Natural killer cell (primary cell): ENCODE measurements around the gene PSMD13. TPM values are rescaled to one million over a fixed set of nuclear protein-coding genes. Genes with fewer than 3 reads are reported as not detected.

Source experiments
- ATAC-seq, 3 donors: fragments of 150-1000 bp in 2 of 3; fragments of 200-7000 bp in 1 of 3; cut with Tn5 transposase; 1 replicate in 1 of 3; 2 replicates in 2 of 3; pipeline ENCODE4 v1.10.0; 2021; ENCODE audit warnings: mild to moderate bottlenecking in 2 of 3, moderate library complexity in 2 of 3
- DNase-seq, 2 donors: peaks; one replicate each; pipeline versions ENCODE4 v3.0.0 to v3.0.0-alpha.2; 2013 to 2021; ENCODE audit warnings: mixed read lengths in 1 of 2
- H3K27ac ChIP-seq: one replicate; pipeline ENCODE4 v1.5.1; 2013; ENCODE audit warnings: mild to moderate bottlenecking, low read length
- H3K27me3 ChIP-seq: one replicate; pipeline ENCODE4 v1.6.1; 2013; ENCODE audit warnings: low read length; ENCODE audit not compliant: control insufficient read depth, insufficient read depth
- H3K36me3 ChIP-seq: one replicate; pipeline ENCODE4 v1.6.1; 2013; ENCODE audit warnings: low read length; ENCODE audit not compliant: control insufficient read depth, insufficient read depth
- H3K4me1 ChIP-seq: one replicate; pipeline ENCODE4 v1.6.1; 2013; ENCODE audit warnings: low read length; ENCODE audit not compliant: control insufficient read depth, insufficient read depth
- H3K4me3 ChIP-seq: one replicate; pipeline ENCODE4 v1.5.1; 2013; ENCODE audit warnings: low read length
- H3K9me3 ChIP-seq: one replicate; pipeline ENCODE4 v1.6.1; 2013; ENCODE audit warnings: low read length; ENCODE audit not compliant: control insufficient read depth, insufficient read depth
- H3K27ac Mint-ChIP-seq, 2 donors: one replicate each; pipeline ENCODE4 v1.8.0; 2022; ENCODE audit warnings: mild to moderate bottlenecking in 2 of 2, mixed read lengths in 2 of 2, moderate library complexity in 1 of 2
- H3K27me3 Mint-ChIP-seq, 2 donors: one replicate each; pipeline ENCODE4 v1.8.0; 2022; ENCODE audit warnings: low read depth in 2 of 2, mixed read lengths in 2 of 2
- H3K36me3 Mint-ChIP-seq: one replicate; pipeline ENCODE4 v1.8.0; 2022; ENCODE audit warnings: mixed read lengths
- H3K4me1 Mint-ChIP-seq, 2 donors: one replicate each; pipeline ENCODE4 v1.8.0; 2022; ENCODE audit warnings: mixed read lengths in 2 of 2
- H3K4me3 Mint-ChIP-seq: one replicate; pipeline ENCODE4 v1.8.0; 2022; ENCODE audit warnings: mild to moderate bottlenecking, moderate library complexity, mixed read lengths
- H3K9me3 Mint-ChIP-seq, 2 donors: one replicate each; pipeline ENCODE4 v1.8.0; 2022; ENCODE audit warnings: mixed read lengths in 2 of 2
- CTCF ChIP-seq: fragments of 200-600 bp; IDR thresholded peaks from one replicate; pipeline ENCODE4 v1.8.0; 2022; ENCODE audit warnings: antibody characterized with exemption
- WGBS: methylation state at CpG from one replicate; pipeline ENCODE4 v1.1.7; 2013; ENCODE audit warnings: missing lambda C conversion rate; ENCODE audit not compliant: insufficient coverage; 5-methylcytosine and 5-hydroxymethylcytosine counted together
- intact Hi-C: fragments of 100-400 bp; cut with micrococcal nuclease; formaldehyde crosslinking; loops from one replicate; pipeline ENCODE4 v1.14.2; 2022
- total RNA-seq, 4 donors: library from RNA; stranded (reverse); fragments of 120-200 nt in 1 of 4; gene quantifications; one replicate each; pipeline versions ENCODE4 v1.2.3 to v1.2.4, GENCODE V29; 2013 to 2022

PSMD13 gene
- total RNA-seq, 3 donors from 2014 or later (not counting 1 experiment from before 2014, with no cell fraction given), result 94.6 to 111 (median 104) TPM

GRCh38 chr11:279040-279965 lies 42.5 kb downstream of the PSMD13 start:
- TF ChIP-seq CTCF, result no peak
- Mint-ChIP-seq H3K4me1 (peaks cover 25 to 49% of the 10 kb centered on the region in 2 donors), H3K36me3 (no peaks in the 10 kb centered on the region), H3K4me3 (peak overlapping the region; percentile 53), H3K9me3 (no peaks in the 10 kb centered on the region), H3K27ac (no peak overlapping the region), H3K27me3 (peaks cover 0 to 38% of the 10 kb centered on the region in 2 donors)
- peak in 2 of 3 donors; percentile 42 to 56 for ATAC-seq
- Histone ChIP-seq H3K4me1 (peaks cover 60% of the 10 kb centered on the region), H3K27ac (no peak overlapping the region), H3K9me3 (no peaks in the 10 kb centered on the region), H3K27me3 (peaks cover 23% of the 10 kb centered on the region), H3K36me3 (no peaks in the 10 kb centered on the region), H3K4me3 (peak overlapping the region; percentile 21)
- WGBS, result 18% methylated on average over 97 of the region's 97 CpGs
- peak; percentile 22 to 64 for DNase-seq
- intact Hi-C loops, result no loop called here

GRCh38 chr11:279966-280705 lies 43.4 kb downstream of the PSMD13 start:
- H3K27ac ChIP-seq, result no peak overlapping the region
- H3K36me3 ChIP-seq, result no peaks in the 10 kb centered on the region
- intact Hi-C loops, result no loop called here
- Mint-ChIP-seq H3K9me3 (no peaks in the 10 kb centered on the region), H3K27ac (no peak overlapping the region), H3K27me3 (peaks cover 0 to 38% of the 10 kb centered on the region in 2 donors), H3K4me3 (peak overlapping the region; percentile 77), H3K4me1 (peaks cover 25 to 49% of the 10 kb centered on the region in 2 donors), H3K36me3 (no peaks in the 10 kb centered on the region)
- H3K9me3 ChIP-seq, result no peaks in the 10 kb centered on the region
- peak; percentile 51 to 64 (median 58) for ATAC-seq
- WGBS, result 6% methylated on average over 85 of the region's 85 CpGs
- no peak for TF ChIP-seq CTCF
- peaks cover 23% of the 10 kb centered on the region for H3K27me3 ChIP-seq
- peak; percentile 23 to 76 for DNase-seq
- H3K4me1 ChIP-seq, result peaks cover 67% of the 10 kb centered on the region
- H3K4me3 ChIP-seq, result peak overlapping the region; percentile 21

- WGBS, result 11% methylated on average over 79 of the region's 79 CpGs
- TF ChIP-seq CTCF, result no peak
- H3K27ac ChIP-seq, result no peak overlapping the region
- H3K36me3 ChIP-seq, result no peaks in the 10 kb centered on the region
- H3K27me3 Mint-ChIP-seq, result peaks cover 0 to 38% of the 10 kb centered on the region in 2 donors
- no peaks in the 10 kb centered on the region for H3K9me3 Mint-ChIP-seq
- peak overlapping the region in 1 of 2 donors; percentile 19 for H3K27ac Mint-ChIP-seq
- peak overlapping the region; percentile 23 for H3K4me3 ChIP-seq
- peaks cover 23% of the 10 kb centered on the region for H3K27me3 ChIP-seq
- H3K4me1 ChIP-seq, result peaks cover 74% of the 10 kb centered on the region
- intact Hi-C loops, result no loop called here
- H3K4me3 Mint-ChIP-seq, result peak overlapping the region; percentile 77
- ATAC-seq (peak; percentile 56 to 64 (median 62)), DNase-seq (peak; percentile 21 to 69)
- H3K9me3 ChIP-seq, result no peaks in the 10 kb centered on the region
- no peaks in the 10 kb centered on the region for H3K36me3 Mint-ChIP-seq
- peaks cover 25 to 49% of the 10 kb centered on the region in 2 donors for H3K4me1 Mint-ChIP-seq
Observed at GRCh38 chr11:280706-281485, 44.1 kb downstream of the PSMD13 start.
